ENCODE data around the gene PPP2R5E. TPM values are rescaled to one million over a fixed set of nuclear protein-coding genes. Genes with fewer than 3 reads are reported as not detected.

PPP2R5E gene
- total RNA-seq, 1 experiment from 2014 or later = 45.0 TPM

- TF ChIP-seq RAD21 (IDR thresholded peaks at IDR 0.05; ENCODE audit: low read depth) = no peak
These were observed 74.9 kb downstream of the PPP2R5E start (continued) for GRCh38 chr14:63468294-63468693.

GRCh38 chr14:63467440-63468072 lies 75.6 kb downstream of the PPP2R5E start:
- Histone ChIP-seq H4K20me1 (ENCODE audit: insufficient read depth) (no peaks in the 10 kb centered on the region), H3K4me1 (ENCODE audit: control insufficient read depth in 1 of 2, insufficient read depth in 2 of 2, low read length in 2 of 2) (peaks cover 38 to 48% of the 10 kb centered on the region in 2 experiments), H3K27ac (ENCODE audit: low read depth, low read length) (no peak overlapping the region), H3K27me3 (ENCODE audit: insufficient read depth, low read length) (no peaks in the 10 kb centered on the region), H3K9me2 (ENCODE audit: insufficient read depth) (no peaks in the 10 kb centered on the region), H3K9ac (ENCODE audit: low read length) (no peak overlapping the region), H2AFZ (ENCODE audit: low read depth, low read length, poor library complexity, severe bottlenecking) (no peak overlapping the region), H3K4me3 (replicated peaks in 1 of 2; ENCODE audit: low read depth in 1 of 2, low read length in 2 of 2) (no peak overlapping the region), H3K4me2 (ENCODE audit: low read length) (peak overlapping the region; percentile 45; the same call in 1 of the 2 replicates), H3K79me2 (ENCODE audit: insufficient read depth, low read length) (peaks cover 72% of the 10 kb centered on the region), H3K36me3 (ENCODE audit: control insufficient read depth in 1 of 2, insufficient read depth in 2 of 2, low read length in 2 of 2) (no peaks in the 10 kb centered on the region), H3K9me3 (ENCODE audit: control insufficient read depth in 1 of 2, insufficient read depth in 1 of 2, low read depth in 1 of 2, low read length in 2 of 2) (no peaks in the 10 kb centered on the region)
- DNase-seq (ENCODE audit: low read depth, low spot score) = no peak
- no TSS peak for BruUV-seq (replicated peaks)
- ChIA-PET CTCF (no interaction called here), RAD21 (ENCODE audit: low non-redundant PET in 1 of 2, low total read pairs in 2 of 2, uncharacterized antibody in 2 of 2, unreplicated experiment in 2 of 2) (no interaction called here), POLR2A (interaction anchor here (1.0 kb wide), 1 partner anchor 9 kb away, joined by 3 read pairs; no protein-coding TSS in a partner anchor)
- no peak for TF ChIP-seq JUND (IDR thresholded peaks at IDR 0.05)
- TF ChIP-seq EZH2 (IDR thresholded peaks at IDR 0.05) = no peak
- ATAC-seq = no peak
- intact Hi-C loops (cut with micrococcal nuclease) = no loop called here

- Histone ChIP-seq H3K4me2 (ENCODE audit: low read length) (no peak overlapping the region), H3K79me2 (ENCODE audit: insufficient read depth, low read length) (peaks cover 68% of the 10 kb centered on the region), H2AFZ (ENCODE audit: low read depth, low read length, poor library complexity, severe bottlenecking) (no peak overlapping the region), H4K20me1 (ENCODE audit: insufficient read depth) (no peaks in the 10 kb centered on the region), H3K27me3 (ENCODE audit: insufficient read depth, low read length) (no peaks in the 10 kb centered on the region), H3K27ac (ENCODE audit: low read depth, low read length) (no peak overlapping the region), H3K9me3 (ENCODE audit: control insufficient read depth in 1 of 2, insufficient read depth in 1 of 2, low read depth in 1 of 2, low read length in 2 of 2) (no peaks in the 10 kb centered on the region), H3K4me1 (ENCODE audit: control insufficient read depth in 1 of 2, insufficient read depth in 2 of 2, low read length in 2 of 2) (peaks cover 17 to 29% of the 10 kb centered on the region in 2 experiments), H3K9ac (ENCODE audit: low read length) (no peak overlapping the region), H3K4me3 (replicated peaks in 1 of 2; ENCODE audit: low read depth in 1 of 2, low read length in 2 of 2) (no peak overlapping the region), H3K36me3 (ENCODE audit: control insufficient read depth in 1 of 2, insufficient read depth in 2 of 2, low read length in 2 of 2) (no peaks in the 10 kb centered on the region), H3K9me2 (ENCODE audit: insufficient read depth) (no peaks in the 10 kb centered on the region)
- no TSS peak for BruUV-seq (replicated peaks)
- DNase-seq (ENCODE audit: low read depth, low spot score) = no peak
- ATAC-seq = no peak
- POLR2A ChIA-PET = no interaction called here
- intact Hi-C loops (cut with micrococcal nuclease) = no loop called here
- CTCF ChIA-PET = no interaction called here
- RAD21 ChIA-PET (ENCODE audit: low non-redundant PET in 1 of 2, low total read pairs in 2 of 2, uncharacterized antibody in 2 of 2, unreplicated experiment in 2 of 2) = no interaction called here
- no peak for TF ChIP-seq FOSL1 (IDR thresholded peaks at IDR 0.05; ENCODE audit: low read depth)
- TF ChIP-seq REST (IDR thresholded peaks at IDR 0.05; ENCODE audit: low read depth) = no peak
- TF ChIP-seq CTCF (IDR thresholded peaks at IDR 0.05 in 2 of 3, conservative IDR thresholded peaks at IDR 0.05 in 1 of 3; ENCODE audit: borderline replicate concordance in 1 of 3, insufficient read depth in 1 of 3, low read depth in 2 of 3, low read length in 2 of 3) = no peak
- no peak for TF ChIP-seq ZFX (IDR thresholded peaks at IDR 0.05)
- no peak for TF ChIP-seq SIN3A (IDR thresholded peaks at IDR 0.05; ENCODE audit: low read depth)
- TF ChIP-seq EZH2 (IDR thresholded peaks at IDR 0.05) = no peak
- TF ChIP-seq EZH2phosphoT487 (IDR thresholded peaks at IDR 0.05; ENCODE audit: borderline replicate concordance) = no peak
- no peak for TF ChIP-seq POLR2AphosphoS5 (IDR thresholded peaks at IDR 0.05; ENCODE audit: low read depth, low read length)
- TF ChIP-seq ELF1 (IDR thresholded peaks at IDR 0.05; ENCODE audit: borderline replicate concordance, low read depth) = no peak
- no peak for TF ChIP-seq JUND (IDR thresholded peaks at IDR 0.05)
- TF ChIP-seq EGR1 (IDR thresholded peaks at IDR 0.05; ENCODE audit: low read depth) = no peak
- TF ChIP-seq SP1 (IDR thresholded peaks at IDR 0.05; ENCODE audit: low read depth) = no peak
- no peak for TF ChIP-seq ZNF274 (IDR thresholded peaks at IDR 0.05; ENCODE audit: low read depth, low read length)
- TF ChIP-seq CBX3 (IDR thresholded peaks at IDR 0.05; ENCODE audit: low read depth) = no peak
These were observed 77.8 kb downstream of the PPP2R5E start for GRCh38 chr14:63465347-63465746.
